Neutrophil (primary cell): ENCODE results near the gene LRP3.
A peak's percentile ranks its signal among the peaks of the same experiment; 100 is the strongest.

Source experiments
- H3K27ac ChIP-seq: fragments of 200-600 bp; sonication (generic); 2 replicates; pipeline ENCODE4 v1.5.1; 2016; ENCODE audit warnings: mild to moderate bottlenecking, moderate library complexity
- H3K27me3 ChIP-seq: fragments of 200-600 bp; sonication (generic); 2 replicates; pipeline ENCODE4 v1.6.0; 2016; ENCODE audit warnings: mild to moderate bottlenecking
- H3K36me3 ChIP-seq: fragments of 200-600 bp; sonication (generic); 2 replicates; pipeline ENCODE4 v1.5.1; 2017
- H3K4me1 ChIP-seq, 2 experiments: fragments of 200-600 bp in 1 of 2; sonication (generic) in 1 of 2; 1 replicate in 1 of 2; 2 replicates in 1 of 2; pipeline versions ENCODE4 v1.5.1 to v1.6.1; 2013 to 2016; ENCODE audit warnings: low read depth in 1 of 2, low read length in 1 of 2, mild to moderate bottlenecking in 1 of 2, moderate library complexity in 1 of 2; ENCODE audit not compliant: control insufficient read depth in 1 of 2, insufficient read depth in 1 of 2
- H3K4me3 ChIP-seq, 2 experiments: fragments of 200-600 bp in 1 of 2; sonication (generic) in 1 of 2; 1 replicate in 1 of 2; 2 replicates in 1 of 2; pipeline ENCODE4 v1.5.1; 2013 to 2016; ENCODE audit warnings: low read depth in 1 of 2, low read length in 1 of 2, mild to moderate bottlenecking in 1 of 2, moderate library complexity in 1 of 2
- H3K9me3 ChIP-seq: fragments of 200-600 bp; sonication (generic); 2 replicates; pipeline ENCODE4 v1.5.1; 2016
- TF ChIP-seq, protein P1 (sequence below): fragments of 200-600 bp; sonication (generic); IDR thresholded peaks from 2 replicates; pipeline ENCODE4 v1.5.1; 2016; ENCODE audit warnings: antibody characterized with exemption

Gene LRP3

DNA sequence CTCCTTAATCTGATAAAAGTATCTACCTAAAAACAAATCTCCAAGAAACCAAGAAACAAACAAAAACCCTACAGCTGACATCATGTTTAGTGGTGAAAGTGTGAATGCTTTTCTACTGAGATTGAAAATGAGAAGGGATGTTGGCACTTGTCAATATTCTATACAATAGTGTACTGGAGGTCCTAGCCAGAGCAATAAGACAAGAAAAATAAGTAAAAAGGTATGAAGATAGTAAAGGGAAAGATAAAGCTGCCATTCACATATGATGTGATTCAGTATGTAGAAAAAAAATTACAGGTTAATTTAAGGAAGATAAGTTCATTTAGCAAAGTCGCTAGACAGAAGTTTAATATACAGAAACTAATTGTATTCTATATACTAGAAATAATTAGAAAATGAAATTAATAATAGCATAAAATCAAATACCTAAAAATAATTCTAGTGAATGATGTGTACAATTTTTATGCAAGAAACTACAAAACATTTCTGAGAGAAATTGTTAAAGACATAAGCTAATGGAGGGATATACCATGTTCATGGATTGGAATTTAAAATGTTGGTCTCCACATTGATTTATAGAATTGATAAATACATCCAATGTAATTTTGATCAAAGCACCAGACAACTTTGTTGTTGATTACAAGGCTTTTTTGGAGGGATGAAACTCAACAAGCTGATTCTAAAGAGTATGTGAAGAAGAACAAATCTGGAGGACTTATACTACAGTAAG lies 33.9 kb downstream of the LRP3 start:
- Histone ChIP-seq H3K27me3 (peaks cover 59% of the 10 kb centered on the region), H3K27ac (no peak overlapping the region), H3K36me3 (no peaks in the 10 kb centered on the region), H3K4me1 (peaks cover 40 to 49% of the 10 kb centered on the region in 2 experiments), H3K4me3 (no peak overlapping the region), H3K9me3 (peaks cover 3% of the 10 kb centered on the region)
- TF ChIP-seq, protein P1, sequence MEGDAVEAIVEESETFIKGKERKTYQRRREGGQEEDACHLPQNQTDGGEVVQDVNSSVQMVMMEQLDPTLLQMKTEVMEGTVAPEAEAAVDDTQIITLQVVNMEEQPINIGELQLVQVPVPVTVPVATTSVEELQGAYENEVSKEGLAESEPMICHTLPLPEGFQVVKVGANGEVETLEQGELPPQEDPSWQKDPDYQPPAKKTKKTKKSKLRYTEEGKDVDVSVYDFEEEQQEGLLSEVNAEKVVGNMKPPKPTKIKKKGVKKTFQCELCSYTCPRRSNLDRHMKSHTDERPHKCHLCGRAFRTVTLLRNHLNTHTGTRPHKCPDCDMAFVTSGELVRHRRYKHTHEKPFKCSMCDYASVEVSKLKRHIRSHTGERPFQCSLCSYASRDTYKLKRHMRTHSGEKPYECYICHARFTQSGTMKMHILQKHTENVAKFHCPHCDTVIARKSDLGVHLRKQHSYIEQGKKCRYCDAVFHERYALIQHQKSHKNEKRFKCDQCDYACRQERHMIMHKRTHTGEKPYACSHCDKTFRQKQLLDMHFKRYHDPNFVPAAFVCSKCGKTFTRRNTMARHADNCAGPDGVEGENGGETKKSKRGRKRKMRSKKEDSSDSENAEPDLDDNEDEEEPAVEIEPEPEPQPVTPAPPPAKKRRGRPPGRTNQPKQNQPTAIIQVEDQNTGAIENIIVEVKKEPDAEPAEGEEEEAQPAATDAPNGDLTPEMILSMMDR = no peak

DNA sequence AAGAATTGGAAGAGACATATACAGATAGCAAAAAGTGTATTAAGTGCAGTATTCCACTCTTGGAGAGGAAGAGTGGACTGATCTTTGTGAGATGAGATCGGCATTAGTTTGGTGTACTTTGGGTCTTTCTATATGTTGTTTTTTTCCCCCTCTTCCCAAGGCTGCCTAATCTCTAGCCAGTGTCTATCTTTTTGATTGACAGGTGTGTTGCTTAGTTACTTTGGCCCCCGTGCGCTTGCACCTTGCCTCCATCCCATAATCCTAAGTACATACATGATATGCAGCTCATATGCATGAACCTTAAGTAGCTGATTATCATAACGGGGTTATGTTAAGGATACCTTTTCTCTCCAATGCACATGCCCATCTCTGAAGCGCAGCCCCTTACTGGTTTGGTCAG lies 35.8 kb downstream of the LRP3 start:
- no peak overlapping the region for H3K27ac ChIP-seq
- H3K4me1 ChIP-seq = peaks cover 40 to 53% of the 10 kb centered on the region in 2 experiments
- no peak overlapping the region for H3K4me3 ChIP-seq
- peaks cover 41% of the 10 kb centered on the region for H3K27me3 ChIP-seq
- H3K9me3 ChIP-seq = peaks cover 3% of the 10 kb centered on the region
- TF ChIP-seq, protein P1 = no peak
- H3K36me3 ChIP-seq = no peaks in the 10 kb centered on the region

DNA sequence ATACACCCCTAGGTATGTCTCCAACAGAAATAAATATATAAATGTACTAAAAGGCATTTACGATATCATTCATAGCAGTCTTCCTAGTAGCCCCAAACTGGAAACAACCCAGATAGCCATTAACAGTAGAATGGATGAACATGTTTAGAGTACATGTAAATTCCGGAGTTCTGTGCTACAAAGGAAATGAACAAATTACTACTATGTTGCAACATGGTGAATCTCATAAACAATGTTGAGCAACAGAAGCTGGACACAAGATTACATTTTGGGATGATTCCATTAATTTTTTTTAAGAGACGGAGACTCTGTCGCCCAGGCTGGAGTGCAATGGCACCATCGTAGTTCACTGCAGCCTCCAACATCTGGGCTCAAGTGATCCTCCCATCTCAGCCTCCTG lies 37.4 kb downstream of the LRP3 start:
- peaks cover 30 to 46% of the 10 kb centered on the region in 2 experiments for H3K4me1 ChIP-seq
- H3K27me3 ChIP-seq = peaks cover 26% of the 10 kb centered on the region
- H3K9me3 ChIP-seq = peaks cover 3% of the 10 kb centered on the region
- H3K36me3 ChIP-seq = no peaks in the 10 kb centered on the region
- peak overlapping the region; percentile 67 for H3K27ac ChIP-seq
- TF ChIP-seq, protein P1 = no peak
- peak overlapping the region; percentile 11 to 28 for H3K4me3 ChIP-seq

DNA sequence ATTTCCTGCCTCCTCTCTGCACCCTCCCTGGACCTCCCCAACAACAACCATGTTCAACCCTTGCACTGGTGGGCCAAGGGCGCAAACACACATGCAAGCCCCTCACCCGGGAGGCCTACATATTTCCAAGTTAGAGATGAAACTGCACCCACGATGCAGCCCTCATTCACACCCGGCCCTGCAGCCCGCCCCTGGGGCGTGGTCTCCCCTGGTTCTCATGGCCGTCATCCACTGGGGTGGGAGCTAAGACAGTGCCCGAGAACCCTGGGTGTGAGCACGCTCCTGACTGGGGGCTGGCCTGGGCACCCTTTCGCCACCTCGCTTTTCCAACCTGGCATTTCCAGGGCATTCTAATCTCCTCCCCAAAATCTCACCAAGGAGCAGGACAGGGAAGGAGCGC lies 38.5 kb downstream of the LRP3 start:
- no peaks in the 10 kb centered on the region for H3K9me3 ChIP-seq
- no peak overlapping the region for H3K4me3 ChIP-seq
- peaks cover 25 to 37% of the 10 kb centered on the region in 2 experiments for H3K4me1 ChIP-seq
- H3K36me3 ChIP-seq = no peaks in the 10 kb centered on the region
- TF ChIP-seq, protein P1 = no peak
- H3K27me3 ChIP-seq = peaks cover 14% of the 10 kb centered on the region
- H3K27ac ChIP-seq = peak overlapping the region; percentile 67

DNA sequence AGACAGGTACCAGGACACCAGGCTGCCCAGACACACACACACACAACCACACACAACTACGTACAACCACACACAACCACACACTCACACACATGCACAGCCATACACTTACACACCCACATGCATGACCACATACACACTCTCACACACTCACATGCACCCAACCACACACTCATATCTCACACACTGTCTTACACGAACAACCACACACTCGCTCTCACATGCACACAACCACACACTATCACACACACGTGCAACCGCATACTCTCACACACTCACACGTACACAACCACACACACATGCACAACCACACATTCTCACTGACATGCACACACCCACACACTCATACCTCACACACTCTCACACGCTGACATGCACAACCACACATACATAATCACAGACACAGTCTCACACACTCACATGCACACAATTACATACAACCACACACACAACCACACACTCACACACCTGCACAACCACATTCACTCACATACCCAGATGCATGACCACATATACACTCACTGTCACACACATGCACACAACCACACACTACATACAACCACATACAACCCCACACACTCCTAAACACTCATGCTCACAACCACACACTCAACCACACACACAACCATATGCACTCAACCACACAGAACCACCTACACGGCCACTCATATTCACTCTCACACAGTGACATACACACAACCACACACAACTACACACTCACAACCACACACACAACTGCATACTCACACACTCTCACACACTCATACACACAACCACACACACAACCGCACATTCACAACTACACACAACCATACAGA lies 39.1 kb downstream of the LRP3 start:
- Histone ChIP-seq H3K36me3 (no peaks in the 10 kb centered on the region), H3K27me3 (peaks cover 8% of the 10 kb centered on the region)

More for the DNA sequence above, 39.1 kb downstream of the LRP3 start:
- Histone ChIP-seq H3K27ac (no peak overlapping the region), H3K9me3 (no peaks in the 10 kb centered on the region), H3K4me1 (peaks cover 25 to 37% of the 10 kb centered on the region in 2 experiments), H3K4me3 (no peak overlapping the region)
- TF ChIP-seq, protein P1 = no peak
